NCI-H2196 treated with DMSO at 0.1 percent for 48 hours (cell line): ENCODE data around the gene S1PR5.
A peak's percentile ranks its signal among the peaks of the same experiment; 100 is the strongest.

Experiments used
- DNase-seq: peaks from one replicate; lab custom pipeline; 2025; ENCODE audit not compliant: unreplicated experiment; lab: John Stamatoyannopoulos, UW

S1PR5 gene

GRCh38 chr19:10516671-10517286 is 468 bp downstream of the S1PR5 start:
- no peak for DNase-seq

- no peak for DNase-seq
Measured at GRCh38 chr19:10516064-10516385, 1.2 kb downstream of the S1PR5 start.

GRCh38 chr19:10514211-10515145 is 2.8 kb downstream of the S1PR5 start:
- DNase-seq = no peak

GRCh38 chr19:10513223-10513622 is 4.0 kb downstream of the S1PR5 start:
- DNase-seq = no peak

GRCh38 chr19:10510301-10510802 is 6.9 kb downstream of the S1PR5 start:
- DNase-seq = no peak

GRCh38 chr19:10508707-10509106 is 8.5 kb downstream of the S1PR5 start:
- no peak for DNase-seq

GRCh38 chr19:10508036-10508435 is 9.2 kb downstream of the S1PR5 start:
- no peak for DNase-seq

GRCh38 chr19:10505583-10506229 is 11.5 kb downstream of the S1PR5 start:
- no peak for DNase-seq

- peak; percentile 42 for DNase-seq
Measured at GRCh38 chr19:10503002-10503789, 14.1 kb downstream of the S1PR5 start, which contains the start of gene KEAP1. Gene KEAP1 (minus strand): TSS chr19:10503356. CDS start chr19:10500033, 3,323 bp downstream.

GRCh38 chr19:10502524-10503001 is 14.7 kb downstream of the S1PR5 start:
- DNase-seq = peak; percentile 79

- DNase-seq = peak; percentile 88
Measured at GRCh38 chr19:10501971-10502523, 15.2 kb downstream of the S1PR5 start.

GRCh38 chr19:10500247-10500592 is 17.0 kb downstream of the S1PR5 start:
- DNase-seq = no peak

- DNase-seq = no peak
Measured at GRCh38 chr19:10499550-10500246, 17.5 kb downstream of the S1PR5 start.

- DNase-seq = no peak
Measured at GRCh38 chr19:10497371-10497770, 19.9 kb downstream of the S1PR5 start.

- no peak for DNase-seq
Measured at GRCh38 chr19:10491472-10492047, 25.7 kb downstream of the S1PR5 start.

- DNase-seq = no peak
Measured at GRCh38 chr19:10486551-10486950, 30.7 kb downstream of the S1PR5 start.

GRCh38 chr19:10478903-10479384 is 38.3 kb downstream of the S1PR5 start:
- DNase-seq = peak; percentile 94

- no peak for DNase-seq
Measured at GRCh38 chr19:10478476-10478875, 38.8 kb downstream of the S1PR5 start.

- no peak for DNase-seq
Measured at GRCh38 chr19:10474962-10475451, 42.2 kb downstream of the S1PR5 start.
